ENCODE results near the gene MYLIP. TPM values are rescaled to one million over a fixed set of nuclear protein-coding genes. Genes with fewer than 3 reads are reported as not detected.

MYLIP gene
- total and polyA plus RNA-seq, 8 donors = 6.6 to 20.2 (median 12.0) TPM

DNA sequence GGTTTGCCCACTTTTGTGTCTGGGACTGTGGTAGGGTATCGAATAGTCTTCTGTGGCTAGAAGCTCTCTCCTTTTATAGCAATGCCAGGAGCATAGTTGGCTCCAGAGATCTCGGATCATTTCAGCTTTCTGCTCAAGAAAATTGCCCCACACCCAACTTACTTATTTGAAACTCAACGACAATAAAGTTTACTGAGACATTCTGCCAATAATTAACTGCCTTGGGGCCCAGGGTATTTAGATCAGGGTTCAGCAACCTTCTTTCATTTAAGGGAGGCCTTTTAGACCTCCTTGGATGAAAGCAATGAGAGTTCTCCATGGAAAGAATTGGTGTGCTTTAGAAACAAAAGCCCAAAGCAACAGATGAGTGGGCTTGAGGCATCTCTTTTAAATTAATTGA lies 55.7 kb downstream of the MYLIP start:
- DNase-seq (no peak), ATAC-seq (no peak), FAIRE-seq (no peak)
- no peak overlapping the region for H3K4me3 ChIP-seq
- no peaks in the 10 kb centered on the region for H3K27me3 ChIP-seq
- TF ChIP-seq, protein P1, sequence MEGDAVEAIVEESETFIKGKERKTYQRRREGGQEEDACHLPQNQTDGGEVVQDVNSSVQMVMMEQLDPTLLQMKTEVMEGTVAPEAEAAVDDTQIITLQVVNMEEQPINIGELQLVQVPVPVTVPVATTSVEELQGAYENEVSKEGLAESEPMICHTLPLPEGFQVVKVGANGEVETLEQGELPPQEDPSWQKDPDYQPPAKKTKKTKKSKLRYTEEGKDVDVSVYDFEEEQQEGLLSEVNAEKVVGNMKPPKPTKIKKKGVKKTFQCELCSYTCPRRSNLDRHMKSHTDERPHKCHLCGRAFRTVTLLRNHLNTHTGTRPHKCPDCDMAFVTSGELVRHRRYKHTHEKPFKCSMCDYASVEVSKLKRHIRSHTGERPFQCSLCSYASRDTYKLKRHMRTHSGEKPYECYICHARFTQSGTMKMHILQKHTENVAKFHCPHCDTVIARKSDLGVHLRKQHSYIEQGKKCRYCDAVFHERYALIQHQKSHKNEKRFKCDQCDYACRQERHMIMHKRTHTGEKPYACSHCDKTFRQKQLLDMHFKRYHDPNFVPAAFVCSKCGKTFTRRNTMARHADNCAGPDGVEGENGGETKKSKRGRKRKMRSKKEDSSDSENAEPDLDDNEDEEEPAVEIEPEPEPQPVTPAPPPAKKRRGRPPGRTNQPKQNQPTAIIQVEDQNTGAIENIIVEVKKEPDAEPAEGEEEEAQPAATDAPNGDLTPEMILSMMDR (IDR thresholded peaks at IDR 0.05) = no peak
- WGBS, 2 donors = 63 to 65% methylated on average over 3 of the region's 3 CpGs
- no peaks in the 10 kb centered on the region for H3K36me3 ChIP-seq
- no peaks in the 10 kb centered on the region for H3K9me3 ChIP-seq
- H3K4me1 ChIP-seq = peaks cover 0 to 3% (median 1%) of the 10 kb centered on the region in 3 donors
- H3K27ac ChIP-seq = no peak overlapping the region
- intact Hi-C loops (cut with DNase I) = loop anchor here in 1 of 3 donors (10.0 kb wide), 1 partner anchor 50 kb away; no protein-coding TSS in a partner anchor

DNA sequence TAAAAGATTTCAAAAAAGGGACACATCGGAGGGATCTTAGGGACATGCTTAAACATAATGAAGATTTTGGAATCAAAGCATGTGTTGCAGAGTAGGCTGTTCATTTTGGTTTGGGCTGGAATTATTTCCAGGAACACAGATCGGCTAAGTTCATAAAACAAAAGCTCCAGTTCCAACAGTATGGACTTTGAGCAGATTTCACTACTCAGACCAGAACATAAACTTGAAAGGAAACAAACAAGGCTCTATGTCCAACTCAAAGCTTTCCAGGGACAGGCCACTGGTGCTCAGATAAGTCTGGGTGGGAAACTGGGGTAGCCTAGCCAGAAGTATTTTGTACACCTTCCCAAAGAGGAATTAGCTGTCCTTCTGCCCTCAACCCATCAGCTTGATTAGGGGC lies 58.3 kb downstream of the MYLIP start:
- H3K27ac ChIP-seq = no peak overlapping the region
- no peak for ATAC-seq
- H3K36me3 ChIP-seq = no peaks in the 10 kb centered on the region
- 85 to 97% methylated on average over 2 of the region's 2 CpGs for WGBS, 2 donors
- H3K27me3 ChIP-seq = no peaks in the 10 kb centered on the region
- no peak overlapping the region for H3K4me3 ChIP-seq
- no peak for FAIRE-seq
- DNase-seq = no peak
- peaks cover 0 to 19% (median 14%) of the 10 kb centered on the region in 3 donors for H3K4me1 ChIP-seq
- intact Hi-C loops (cut with DNase I) = loop anchor here in 1 of 3 donors (10.0 kb wide), 1 partner anchor 52 kb away; no protein-coding TSS in a partner anchor
- TF ChIP-seq, protein P1 (IDR thresholded peaks at IDR 0.05) = no peak
- H3K9me3 ChIP-seq = no peaks in the 10 kb centered on the region

DNA sequence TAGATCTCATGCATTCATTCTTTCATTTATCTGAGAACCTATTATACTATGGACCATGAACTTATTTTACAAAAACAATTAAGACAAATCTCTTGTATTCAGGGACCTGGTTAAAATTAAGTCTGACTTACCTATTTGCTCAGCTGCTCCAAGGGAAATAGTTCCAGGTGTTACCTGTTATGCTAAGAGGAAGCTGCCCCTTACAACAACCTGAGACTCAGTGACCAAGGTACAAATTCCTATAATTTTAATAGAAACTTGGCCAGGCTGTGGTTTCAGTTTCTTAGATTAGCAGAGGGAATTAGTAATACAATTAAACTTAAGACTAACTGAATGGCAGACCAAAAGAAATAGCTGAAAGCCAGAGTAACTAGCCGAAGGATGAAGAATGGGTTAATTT lies 61.3 kb downstream of the MYLIP start:
- Histone ChIP-seq H3K4me3 (no peak overlapping the region), H3K9me3 (no peaks in the 10 kb centered on the region), H3K27ac (peak overlapping the region in 2 of 4 donors; percentile 29 to 40), H3K4me1 (peaks cover 0 to 19% (median 14%) of the 10 kb centered on the region in 3 donors), H3K27me3 (no peaks in the 10 kb centered on the region), H3K36me3 (no peaks in the 10 kb centered on the region)
- DNase-seq = peak in 1 of 6 donors; percentile 47
- intact Hi-C loops (cut with DNase I) = no loop called here
- 36 to 46% methylated on average over 1 of the region's 1 CpG for WGBS, 2 donors
- TF ChIP-seq, protein P1 (IDR thresholded peaks at IDR 0.05) = no peak
- peak; percentile 60 to 91 (median 84) for ATAC-seq
- no peak for FAIRE-seq

DNA sequence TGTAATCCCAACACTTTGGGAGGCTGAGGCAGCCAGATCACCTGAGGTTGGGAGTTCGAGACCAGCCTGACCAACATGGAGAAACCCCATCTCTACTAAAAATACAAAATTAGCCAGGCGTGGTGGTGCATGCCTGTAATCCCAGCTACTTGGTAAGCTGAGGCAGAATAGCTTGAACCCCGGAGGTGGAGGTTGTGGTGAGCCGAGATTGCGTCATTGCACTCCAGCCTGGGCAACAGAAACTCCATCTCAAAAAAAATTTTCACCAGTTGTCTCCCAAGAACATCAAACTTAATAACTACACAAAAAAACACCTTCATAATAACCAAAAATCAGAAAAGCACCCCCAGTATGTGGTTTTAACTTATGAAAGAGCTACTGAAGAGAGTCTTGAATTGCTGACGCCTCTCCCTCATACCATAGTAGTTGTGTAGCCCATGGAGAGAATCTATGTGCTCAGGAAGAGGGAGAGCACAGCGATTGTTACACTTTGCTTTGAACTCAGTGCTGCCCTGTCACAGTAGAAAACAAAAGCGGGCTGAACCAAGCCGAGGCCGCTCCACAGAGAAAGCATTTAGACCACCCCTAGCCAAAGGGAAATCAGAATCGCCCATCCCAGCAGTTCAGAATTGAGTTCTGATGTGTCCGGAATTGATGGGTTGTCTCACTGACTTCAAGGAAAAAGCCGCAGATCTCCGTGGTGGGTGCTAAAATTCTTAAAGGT lies 67.5 kb downstream of the MYLIP start:
- intact Hi-C loops (cut with DNase I) = no loop called here
- no peak overlapping the region for H3K27ac ChIP-seq
- H3K4me1 ChIP-seq = no peaks in the 10 kb centered on the region
- FAIRE-seq = no peak
- no peaks in the 10 kb centered on the region for H3K9me3 ChIP-seq
- H3K36me3 ChIP-seq = no peaks in the 10 kb centered on the region
- H3K27me3 ChIP-seq = no peaks in the 10 kb centered on the region
- no peak for DNase-seq
- no peak overlapping the region for H3K4me3 ChIP-seq
- TF ChIP-seq, protein P1 (IDR thresholded peaks at IDR 0.05) = no peak
- no peak for ATAC-seq
- WGBS, 2 donors = 86 to 93% methylated on average over 14 of the region's 14 CpGs

DNA sequence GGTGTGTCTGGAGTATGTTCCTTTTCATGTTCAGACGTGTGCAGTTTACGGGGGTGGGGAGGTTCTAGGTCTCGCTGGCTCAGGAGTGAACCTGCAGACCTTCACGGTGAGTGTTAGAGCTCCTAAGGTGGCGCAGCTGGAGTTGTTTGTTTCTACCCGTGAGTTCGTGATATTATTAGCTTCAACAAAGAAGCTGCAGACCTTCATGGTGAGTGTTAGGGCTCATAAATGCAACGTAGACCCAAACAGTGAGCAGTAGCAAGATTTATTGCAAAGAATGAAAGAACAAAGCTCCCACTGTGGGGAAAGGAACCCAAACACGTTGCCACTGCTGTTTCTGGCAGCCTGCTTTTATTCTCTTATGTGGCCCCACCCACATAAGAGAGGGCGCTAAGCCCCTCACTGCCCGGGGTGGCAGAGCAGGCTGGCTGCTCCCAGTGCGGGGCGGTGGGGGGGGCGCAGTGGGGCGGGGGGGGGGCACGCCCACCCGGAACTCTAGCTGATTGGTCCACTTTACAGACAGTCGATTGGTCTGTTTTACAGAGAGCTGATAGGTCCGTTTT lies 68.2 kb downstream of the MYLIP start:
- intact Hi-C loops (cut with DNase I) = no loop called here
- Histone ChIP-seq H3K4me1 (no peaks in the 10 kb centered on the region), H3K9me3 (no peaks in the 10 kb centered on the region), H3K36me3 (no peaks in the 10 kb centered on the region), H3K27ac (no peak overlapping the region), H3K4me3 (no peak overlapping the region), H3K27me3 (no peaks in the 10 kb centered on the region)
- DNase-seq (no peak), FAIRE-seq (no peak), ATAC-seq (no peak)
- 71 to 81% methylated on average over 16 to 19 of the region's 19 CpGs for WGBS, 2 donors
- TF ChIP-seq, protein P1 (IDR thresholded peaks at IDR 0.05) = no peak

Measured in pancreas (tissue), 10 donors.